CMK (cell line): Measurements from ENCODE around the gene PREX1.
A peak's percentile ranks its signal among the peaks of the same experiment; 100 is the strongest.

Experiments
- DNase-seq: peaks from one replicate; pipeline ENCODE4 v3.0.0-alpha.2; 2010; ENCODE audit warnings: low read depth

PREX1 gene

DNA sequence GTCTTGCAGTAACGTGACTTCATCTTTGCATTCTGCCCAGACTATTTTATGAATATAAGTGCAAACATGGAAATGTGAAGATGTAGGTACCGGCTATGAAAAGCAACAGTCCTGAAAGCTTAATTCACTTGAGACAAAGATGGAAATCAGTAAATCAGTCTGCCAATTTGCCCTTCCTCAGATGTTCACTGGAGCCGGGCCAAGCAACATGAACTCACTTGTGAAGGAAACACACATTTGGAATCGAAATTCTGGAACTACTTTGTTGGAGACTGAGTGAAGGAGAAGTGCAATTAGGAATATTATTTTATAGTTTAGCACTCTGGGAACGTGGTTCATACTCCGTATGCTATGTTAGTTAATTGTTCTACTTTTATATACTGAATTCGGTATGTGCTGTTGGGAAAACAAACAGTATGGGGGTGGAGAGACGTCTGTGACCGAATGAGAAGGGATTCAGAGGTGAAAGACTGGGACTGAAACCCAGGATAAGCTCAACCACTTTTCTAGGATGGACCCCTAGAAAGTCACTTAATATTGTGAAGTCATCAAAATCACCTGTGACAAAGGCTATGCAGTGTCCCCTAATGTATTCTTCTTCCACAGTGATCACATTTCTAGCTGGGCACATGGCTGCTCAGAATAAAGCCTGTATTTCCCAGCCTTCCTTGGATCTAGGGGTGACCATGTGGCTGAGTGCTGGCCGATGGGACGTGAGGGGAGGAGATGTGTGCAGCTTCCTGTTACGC, 95.5 kb downstream of the PREX1 start:
- no peak for DNase-seq

DNA sequence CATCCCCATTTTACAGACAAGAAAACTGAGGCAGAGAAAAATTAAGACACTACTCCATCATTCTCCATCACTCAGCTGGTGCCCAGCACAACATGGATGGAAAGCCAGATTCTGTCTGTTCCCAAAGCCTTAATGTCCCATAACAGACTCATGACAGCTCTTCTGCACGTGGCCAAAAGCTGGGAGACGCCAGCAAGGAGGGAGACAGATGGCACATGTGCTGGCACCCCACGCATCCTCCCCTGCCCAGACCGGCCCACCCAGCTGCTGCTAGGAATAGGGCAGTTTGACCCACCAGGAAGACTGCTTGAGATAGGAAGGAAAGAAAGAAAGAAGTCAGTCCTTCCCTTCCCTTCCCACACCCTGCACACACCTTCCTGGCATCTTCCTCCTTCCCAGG, 96.3 kb downstream of the PREX1 start:
- no peak for DNase-seq

DNA sequence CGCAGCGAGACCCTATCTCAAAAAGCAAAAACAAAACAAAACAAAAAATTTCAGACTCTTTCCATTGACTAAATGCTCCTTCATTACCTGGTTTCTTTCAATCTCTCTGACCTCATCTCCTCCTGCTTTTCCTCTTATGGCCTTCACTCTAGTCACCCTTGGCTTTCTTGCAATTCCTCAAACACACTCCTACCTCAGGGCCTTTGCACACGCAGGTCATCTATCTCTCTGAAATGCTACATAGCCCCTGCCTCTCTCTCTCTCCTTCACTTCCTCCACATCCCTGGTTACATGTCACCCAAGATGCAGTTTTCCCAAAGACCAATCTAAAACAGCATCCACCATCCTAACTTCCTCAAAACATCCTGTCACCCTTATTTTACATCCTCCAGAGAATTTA, 96.8 kb downstream of the PREX1 start:
- DNase-seq: no peak

DNA sequence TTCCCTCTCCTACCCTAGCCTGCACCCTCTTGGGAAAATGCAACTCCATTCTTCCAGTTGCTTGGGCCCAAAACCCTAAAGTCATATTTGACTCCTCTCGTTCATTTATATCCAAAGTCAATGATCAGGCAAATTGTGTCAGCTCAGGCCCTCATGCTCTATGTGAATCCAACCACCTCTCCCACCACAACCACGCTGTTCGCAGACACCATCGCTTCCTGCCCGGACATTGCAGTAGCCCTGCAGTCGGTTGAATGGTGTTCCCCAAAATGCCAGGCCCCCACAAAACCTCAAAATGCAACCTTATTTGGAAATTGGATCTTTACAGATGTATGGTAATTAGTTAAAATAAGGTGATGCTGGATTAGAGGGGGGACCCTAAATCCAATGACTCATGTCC, 98.3 kb downstream of the PREX1 start:
- no peak for DNase-seq

DNA sequence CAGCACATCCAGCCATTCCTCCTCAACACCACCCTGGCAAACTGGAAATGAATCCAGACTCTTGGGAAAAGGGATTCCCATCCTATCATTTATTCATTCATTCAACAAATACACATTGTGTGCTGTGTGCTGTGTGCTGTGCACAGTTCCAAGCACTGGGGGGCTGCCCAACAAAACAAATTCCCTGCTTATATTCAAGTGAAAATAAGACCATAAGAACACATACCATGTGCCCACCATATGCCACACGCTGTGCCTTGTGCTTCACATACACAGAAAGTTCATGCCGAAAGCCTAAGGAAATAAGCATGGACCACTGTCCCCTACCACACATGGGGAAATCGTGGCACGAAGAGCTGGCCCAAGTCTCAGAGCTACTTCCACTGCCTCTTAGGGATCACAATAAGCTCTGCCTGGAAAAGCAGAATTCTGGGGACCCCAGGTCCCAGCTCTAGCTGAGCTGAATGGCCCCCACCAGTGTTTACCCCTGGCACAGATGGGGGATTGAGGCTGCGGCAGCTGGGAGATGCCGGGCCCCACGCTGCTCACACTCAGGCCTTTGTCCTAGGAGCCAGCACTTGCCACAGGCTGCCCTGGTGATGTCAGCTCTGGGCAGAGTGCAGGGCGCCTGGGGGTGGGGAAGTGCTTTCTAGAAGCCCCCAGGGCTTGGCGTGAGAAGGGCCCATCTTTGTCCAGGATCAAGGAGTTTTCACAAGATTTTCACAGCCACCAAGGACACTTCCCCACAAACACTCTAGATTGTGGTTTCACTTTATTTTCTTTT, 99.6 kb downstream of the PREX1 start:
- no peak for DNase-seq

DNA sequence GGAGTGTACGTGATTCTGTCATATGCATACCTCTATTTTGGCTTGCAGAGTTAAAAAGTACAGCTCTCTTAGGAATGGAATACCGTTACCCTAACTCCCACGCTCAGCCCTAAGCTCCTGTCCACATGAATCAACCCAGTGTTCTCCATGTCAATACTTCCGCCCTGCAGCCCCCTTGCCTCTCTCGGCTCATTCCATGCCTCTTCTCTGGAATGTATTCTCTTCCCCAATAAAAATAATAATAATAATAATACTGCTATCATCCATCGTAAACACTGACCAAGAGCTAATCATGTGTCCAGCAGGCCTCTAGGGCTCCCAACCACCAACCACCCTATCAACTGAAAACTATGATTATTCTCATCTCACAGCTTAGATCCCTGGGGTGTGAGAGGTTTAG, 100.6 kb downstream of the PREX1 start:
- DNase-seq: no peak

DNA sequence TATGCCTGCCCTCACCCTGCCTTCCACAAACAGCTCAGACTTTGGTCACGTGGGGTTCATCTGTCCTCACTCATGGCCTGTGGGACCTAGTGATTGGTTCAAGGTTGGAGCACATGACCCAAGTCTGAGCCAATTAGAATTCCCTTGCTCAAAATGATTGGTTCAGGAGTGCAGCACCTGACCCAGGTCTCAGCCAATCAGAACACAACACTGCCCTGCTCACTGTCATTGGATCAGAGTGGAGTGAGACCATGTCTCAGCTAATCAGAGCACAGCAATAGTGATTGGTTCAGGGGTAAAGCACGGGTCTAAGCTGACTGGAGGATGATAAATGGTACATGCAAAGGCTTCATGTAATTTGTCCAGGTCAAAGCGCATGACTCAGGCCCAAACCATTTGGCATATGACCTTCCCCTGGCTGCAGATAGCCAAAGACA, 102.2 kb downstream of the PREX1 start:
- no peak for DNase-seq

DNA sequence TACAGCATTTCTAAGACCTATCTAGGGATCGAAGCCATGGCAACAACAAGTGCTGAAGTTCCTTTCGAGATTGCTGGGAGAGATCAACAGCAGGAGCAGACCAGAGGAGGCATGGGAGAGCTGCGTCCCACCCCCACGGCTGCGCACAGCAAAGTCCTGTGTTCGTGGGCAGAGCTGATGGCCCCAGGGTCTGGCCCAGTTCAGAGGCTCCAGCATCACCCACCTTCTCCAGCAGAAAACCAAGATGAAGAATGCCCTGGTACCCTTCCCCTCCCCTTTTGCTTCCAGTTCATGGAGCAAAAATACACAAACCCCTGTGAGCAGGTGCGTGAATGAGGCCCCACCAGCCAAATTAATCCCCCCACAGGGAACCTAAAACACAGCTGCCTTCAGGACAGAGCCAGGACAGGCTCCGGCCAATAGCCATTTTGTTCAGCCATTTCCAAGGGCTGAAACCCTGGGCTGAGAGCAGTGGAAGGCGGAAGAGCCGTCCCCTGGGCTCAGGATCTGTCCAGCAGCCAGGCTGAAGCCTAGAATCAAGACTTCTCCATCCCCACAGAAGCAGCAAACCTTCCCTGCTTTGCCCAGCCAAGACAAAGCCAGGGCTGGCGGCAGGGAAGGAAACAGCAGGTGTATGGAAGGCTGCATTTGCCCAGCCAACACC, 102.8 kb downstream of the PREX1 start:
- no peak for DNase-seq

DNA sequence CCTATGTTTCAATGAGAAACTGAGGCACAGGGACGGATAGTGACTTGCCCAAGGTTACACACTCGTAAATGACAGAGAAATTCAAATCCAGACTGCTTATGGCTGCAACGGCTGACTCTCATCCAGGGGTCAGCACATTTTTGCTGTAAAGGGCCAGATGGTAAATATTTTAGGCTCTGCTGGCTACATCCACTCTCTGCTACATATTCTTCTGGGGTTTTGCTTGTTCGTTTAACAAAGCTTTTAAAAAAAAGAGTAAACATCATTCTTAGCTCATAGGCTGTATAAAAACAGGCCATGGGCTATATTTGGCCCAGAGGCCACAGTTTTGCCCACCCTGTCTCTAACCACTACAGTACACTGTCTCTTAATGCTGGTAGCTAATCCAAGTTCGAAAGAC, 103.4 kb downstream of the PREX1 start:
- DNase-seq: no peak

DNA sequence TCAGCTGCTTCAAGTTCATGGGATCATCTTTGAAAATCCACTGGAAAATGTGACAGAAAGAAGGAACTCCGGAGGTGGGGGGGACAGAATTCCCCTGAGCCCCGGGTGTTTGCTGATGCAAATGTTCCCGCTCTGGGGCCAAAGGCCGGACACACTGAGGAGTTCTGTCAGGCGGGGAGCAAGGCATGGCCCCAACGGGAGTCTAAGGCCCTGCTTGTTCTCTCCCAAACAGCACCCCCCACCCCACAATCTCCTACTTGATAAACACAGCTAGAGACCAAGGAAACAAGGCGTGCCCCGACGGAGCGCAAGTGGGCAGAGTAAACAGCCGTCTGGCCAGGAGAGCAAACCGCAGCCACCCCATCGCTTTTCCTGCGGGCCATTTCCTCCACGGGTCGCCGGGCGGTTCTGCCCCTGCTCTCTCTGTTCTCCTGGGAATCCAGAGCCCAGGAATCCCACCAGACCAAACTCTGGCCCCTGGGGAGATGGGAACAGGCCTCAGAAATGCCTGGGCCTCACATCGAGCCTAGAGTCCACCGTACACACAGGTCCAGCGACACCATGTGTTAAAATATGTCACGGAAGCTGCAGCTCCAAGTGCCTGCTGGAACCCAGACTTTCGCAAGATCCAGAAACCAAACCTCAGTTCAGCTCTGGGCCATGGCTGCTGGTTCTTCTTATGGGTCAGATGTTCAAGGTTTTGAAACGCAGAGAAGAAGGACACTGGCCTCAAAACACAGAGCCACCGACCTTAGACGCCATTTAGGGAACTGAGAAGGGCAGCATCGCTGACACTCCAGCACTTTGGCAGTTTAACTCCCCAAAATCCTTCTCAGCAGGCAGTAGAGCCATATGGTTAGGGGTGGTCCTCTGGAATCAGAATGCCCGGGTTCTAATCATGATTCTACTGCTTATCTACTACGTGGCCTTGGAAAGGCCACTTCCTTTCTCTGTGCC, 104.2 kb downstream of the PREX1 start:
- no peak for DNase-seq

DNA sequence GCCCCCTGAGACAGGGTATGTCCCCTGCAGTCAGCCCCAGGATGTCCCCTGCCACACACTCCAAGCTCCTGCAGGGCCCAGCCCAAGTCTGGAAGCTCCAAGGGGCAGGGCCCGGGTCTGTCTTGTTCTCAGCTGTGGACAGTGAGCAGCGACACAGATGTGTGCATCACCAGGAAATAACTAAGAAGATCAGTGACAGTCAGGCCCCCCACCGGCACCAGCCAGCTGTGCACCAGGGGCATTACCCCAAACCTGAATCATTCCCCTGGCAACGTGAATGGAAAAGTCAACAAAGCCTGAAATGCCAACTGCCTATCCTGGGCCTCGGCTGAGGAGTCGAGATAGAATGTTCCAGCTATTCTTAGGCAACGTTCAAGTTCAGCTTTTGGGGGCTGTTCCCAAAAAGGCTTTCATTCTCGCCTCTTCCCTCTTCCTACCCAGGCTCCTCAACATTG, 105.0 kb downstream of the PREX1 start:
- no peak for DNase-seq

DNA sequence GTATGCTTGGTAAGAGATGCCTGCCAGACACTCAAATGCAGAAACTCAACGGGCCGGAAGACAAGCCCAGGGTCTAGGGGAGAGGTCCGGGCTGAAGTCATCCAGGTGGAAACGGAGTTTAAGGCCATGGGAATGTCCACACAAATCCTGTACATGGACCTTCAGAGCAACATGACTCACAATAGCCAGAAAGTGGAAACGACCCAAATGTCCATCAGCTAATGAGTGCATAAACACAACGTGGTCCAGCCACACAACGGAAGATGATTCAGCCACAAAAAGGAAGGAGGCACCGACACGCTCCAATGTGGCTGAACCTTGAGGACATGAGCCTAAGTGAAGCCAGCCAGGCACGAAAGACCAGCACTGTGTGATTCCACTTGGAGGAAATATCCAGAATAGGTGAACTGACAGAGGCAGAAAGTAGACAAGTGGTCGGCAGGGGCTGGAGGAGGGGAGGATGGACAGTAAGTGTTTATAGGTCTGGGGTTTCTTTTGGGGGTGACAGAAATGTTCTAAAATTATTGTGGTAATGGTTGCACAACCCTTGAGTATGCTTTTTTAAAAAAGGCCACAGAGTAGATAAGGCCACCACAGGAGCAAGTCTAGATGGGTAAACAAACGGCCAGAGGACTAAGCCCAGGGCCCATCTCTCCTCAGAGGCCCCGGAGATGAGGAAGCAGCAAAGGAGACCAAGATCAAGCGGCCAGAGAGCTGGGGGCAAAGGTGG, 105.6 kb downstream of the PREX1 start:
- peak; percentile 61 for DNase-seq

DNA sequence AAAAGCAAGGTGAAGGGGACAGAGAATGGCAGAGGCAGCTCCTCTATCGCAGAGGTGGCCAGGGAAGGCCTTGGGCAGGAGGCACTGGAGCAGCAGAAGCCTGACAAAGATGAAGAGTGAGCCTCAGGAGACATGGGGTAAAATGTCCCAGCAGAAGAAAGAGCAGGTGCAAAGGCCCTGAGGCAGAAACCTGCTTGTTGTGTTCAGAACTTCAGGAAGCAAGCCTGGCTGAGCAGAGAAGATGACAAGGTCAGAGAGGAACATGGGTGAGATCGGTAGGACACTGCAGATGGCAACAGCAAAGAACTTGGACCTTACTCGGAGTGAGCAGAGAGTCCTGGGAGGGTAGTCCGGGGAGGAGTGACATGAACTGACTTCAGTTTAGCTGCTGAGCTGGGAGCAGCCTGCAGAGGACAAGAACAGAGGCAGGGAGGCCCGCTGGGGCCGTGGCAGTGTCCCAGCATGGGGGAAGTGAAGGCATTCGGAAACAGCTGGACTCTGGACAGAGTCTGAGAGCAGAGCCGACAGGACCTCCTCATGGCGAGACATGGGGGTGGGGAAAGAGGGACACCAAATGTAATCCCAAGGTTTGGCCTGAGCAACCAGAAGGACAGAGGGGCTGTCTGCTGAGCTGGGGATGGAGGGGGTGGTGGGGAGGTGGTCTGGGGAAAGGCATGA, 106.3 kb downstream of the PREX1 start:
- DNase-seq: no peak

DNA sequence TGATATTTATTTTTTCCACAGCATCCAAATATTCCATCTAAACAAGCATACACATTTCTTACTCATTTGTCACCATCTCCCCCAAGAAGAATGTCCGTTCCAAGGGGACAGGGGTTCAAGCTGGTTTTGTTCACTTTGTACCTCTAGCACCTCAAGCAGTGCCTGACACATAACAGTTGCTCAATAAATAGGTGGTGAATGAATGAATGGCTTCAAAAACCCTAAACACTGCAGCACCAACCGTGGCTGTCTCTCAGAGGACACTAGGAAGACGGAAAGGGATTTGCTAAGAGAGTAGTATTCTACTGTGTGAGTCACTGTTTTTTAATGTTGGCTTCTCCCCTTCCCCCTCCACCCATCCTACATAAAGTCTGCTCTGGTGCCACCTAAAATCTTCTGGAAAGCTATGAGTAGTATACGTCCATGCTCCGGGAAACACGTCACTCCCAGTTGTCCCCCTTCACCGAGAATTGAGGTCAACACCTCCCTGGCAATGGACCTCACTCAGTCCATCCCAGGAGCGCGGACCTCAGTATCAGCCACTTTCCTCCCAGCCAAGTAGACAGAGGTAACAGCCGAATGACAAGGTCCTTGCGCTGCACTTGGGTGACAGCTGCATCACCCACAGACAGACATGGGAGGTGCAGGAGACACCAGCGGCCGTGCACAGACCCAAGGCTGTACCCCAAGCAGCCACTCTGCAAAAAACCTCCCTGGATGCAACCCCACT, 107.4 kb downstream of the PREX1 start:
- DNase-seq: no peak

DNA sequence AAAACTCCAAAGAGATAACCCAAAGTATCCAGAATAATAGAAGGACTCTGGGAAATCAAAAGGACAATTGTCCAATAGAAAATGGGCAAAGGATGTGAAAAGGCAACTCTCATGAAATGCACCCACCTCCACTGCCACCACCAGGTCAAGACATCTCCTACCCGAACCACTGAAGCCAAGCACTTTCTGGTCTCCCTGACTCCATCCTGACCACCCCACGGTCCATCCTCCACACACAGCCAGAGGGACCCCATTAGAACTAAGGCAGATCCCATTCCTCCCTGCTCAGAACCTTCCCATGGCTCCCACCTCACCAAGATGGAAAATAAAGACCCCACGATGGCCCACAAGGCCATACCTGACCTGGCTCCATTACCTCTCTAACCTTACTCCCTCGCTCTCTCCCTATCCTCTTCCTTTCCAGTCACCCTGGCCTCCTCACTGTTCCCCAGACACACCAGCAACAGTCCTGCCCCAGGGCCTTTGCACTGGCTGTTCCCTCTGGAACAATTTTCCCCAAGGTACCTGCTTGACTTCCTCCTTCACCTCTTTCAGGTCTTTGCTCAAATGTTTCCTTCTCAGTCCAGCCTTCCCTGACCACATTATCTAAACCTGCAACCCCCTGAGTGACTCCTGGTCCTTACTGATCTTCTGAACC, 108.1 kb downstream of the PREX1 start:
- DNase-seq: no peak

DNA sequence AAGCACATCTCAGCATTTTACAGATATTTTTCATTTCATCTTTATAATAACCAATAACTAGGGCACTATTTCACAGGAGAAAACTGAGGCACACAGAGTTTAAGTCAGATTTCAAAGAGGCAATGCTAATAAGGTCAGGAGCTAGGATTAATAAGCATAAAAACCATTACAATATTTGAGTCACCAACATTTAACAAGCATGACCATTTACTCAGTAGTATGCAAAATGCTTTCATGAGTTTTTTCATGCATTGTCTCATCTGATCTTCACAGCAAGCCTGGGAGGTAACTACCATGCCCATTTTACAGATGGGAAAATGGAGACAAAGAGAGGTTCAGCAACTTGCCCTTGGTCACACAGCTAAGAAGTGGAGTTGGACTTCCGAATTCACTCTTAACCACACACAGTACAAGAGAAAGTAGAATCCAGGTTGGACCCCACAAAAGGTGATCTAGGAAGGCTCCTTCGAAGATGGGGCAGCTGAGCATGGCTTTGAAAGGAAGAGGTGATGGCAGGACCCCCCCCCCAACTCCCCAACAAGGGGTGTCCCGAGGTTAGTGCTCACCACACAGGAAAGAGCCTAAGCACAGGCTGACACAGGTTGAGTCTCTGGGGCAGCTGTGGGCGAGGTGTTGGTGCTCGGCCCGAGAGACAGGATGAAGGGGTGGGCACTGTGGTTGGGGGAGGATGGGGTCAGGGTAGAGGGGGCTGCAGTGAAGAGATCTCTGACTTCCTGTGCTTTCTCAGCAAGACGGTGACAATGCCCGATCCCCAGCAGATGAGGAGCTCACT, 108.8 kb downstream of the PREX1 start:
- DNase-seq: peak; percentile 64

DNA sequence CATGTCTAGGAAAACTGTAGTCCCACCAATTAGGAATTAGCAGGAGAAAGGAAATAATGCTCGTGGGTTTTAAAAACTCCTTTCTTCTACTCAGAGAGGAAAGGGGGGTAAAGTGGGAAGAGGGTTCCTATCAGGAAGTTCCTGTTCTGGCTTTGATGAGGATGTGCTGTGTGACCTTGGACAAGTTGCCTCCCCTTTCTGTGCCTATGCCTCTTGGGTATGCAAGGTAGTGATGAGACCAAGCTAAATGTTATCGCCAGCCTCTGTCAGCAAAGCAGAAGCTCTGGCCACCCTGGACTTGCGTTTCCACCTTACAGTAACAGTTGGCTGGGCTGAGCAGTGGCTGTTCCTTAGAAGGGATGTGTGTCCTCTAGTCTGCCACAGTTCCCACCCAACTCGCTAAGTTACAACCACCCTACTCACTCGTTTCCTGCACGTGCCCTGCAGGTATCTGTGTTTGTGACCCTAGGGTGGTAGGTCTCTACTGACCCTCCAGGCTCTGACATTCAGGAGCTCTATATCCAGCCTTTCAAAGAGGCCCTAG, 110.0 kb downstream of the PREX1 start:
- no peak for DNase-seq

DNA sequence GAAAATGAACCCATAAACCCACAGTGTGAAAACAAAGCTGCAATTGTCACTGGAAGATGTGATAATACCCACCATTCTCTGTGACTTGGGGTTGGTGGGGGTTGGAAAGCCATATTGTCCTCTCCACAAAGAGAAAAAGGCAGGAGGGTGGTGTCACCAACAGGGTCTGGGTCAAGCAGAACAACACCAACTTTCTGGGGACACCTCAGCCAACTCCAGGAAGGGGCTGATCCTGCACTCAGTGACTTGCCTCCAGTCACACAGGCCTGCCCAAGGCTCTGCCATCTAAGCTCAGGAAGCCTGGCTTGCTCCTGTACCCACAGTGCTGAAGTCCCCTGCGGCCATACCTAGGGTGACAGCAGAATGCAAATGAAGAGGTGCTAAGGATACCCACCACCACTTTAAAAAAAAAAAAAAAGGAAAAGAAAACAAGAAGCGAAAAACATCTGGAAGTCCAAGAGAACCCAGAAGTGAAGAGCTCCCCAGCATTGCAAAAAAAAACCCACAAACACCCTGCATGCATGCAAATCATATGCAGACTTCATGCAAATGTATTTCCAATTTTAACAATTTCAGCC, 110.6 kb downstream of the PREX1 start:
- DNase-seq: no peak
